ENCODE results near the gene ZCCHC3. TPM values are rescaled to one million over a fixed set of nuclear protein-coding genes. Genes with fewer than 3 reads are reported as not detected.

ZCCHC3 gene
- total and polyA plus RNA-seq, 7 experiments from 2014 or later: 5.6 to 31.9 (median 19.2) TPM

DNA sequence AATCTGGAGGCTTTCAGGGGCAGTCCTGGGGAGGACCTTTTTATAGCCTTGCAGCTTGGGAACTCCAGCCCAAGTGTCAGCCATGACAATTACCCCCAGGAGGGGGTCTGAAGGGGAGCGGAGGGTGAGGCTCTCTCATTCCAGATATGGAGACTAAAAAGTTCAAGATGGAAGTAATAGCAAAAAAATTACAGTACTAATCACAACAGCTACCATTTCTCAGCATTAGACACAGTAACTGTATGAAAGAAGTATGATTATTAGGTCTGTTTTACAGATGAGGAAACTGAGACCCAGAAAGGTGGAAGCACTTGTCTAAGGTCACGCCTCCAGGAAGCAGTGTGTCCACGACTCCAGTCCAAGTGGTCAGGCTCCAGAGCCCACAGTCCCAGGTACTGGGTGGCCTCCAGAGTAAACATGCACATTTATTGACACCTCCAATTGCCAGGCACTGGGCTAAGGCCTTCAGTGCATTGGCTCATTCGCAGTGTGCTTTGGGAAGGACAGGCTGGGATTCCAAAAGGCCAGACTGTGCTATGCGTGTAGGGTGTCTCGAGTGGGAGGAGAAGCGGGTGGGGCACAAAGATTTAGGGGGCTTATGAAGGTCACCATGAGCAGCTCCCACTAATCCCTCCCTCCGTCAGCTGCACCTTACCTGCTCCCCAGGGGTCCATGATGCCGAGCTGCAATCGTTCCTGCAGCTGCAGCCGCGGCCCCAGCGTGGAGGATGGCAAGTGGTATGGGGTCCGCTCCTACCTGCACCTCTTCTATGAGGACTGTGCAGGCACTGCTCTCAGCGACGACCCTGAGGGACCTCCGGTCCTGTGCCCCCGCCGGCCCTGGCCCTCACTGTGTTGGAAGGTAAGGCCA is 51.8 kb downstream of the ZCCHC3 start:
- Histone ChIP-seq H3K4me1 (ENCODE audit: control insufficient read depth in 2 of 2, insufficient read depth in 2 of 2, low read length in 2 of 2) (peaks cover 0 to 4% of the 10 kb centered on the region in 2 donors), H3K36me3 (ENCODE audit: control insufficient read depth in 2 of 3, insufficient read depth in 3 of 3, low read length in 3 of 3) (peaks cover 0 to 7% (median 0%) of the 10 kb centered on the region in 3 experiments), H3K27ac (ENCODE audit: low read depth, low read length) (no peak overlapping the region), H3K4me3 (ENCODE audit: low read length) (no peak overlapping the region), H3K9me3 (ENCODE audit: control insufficient read depth in 2 of 3, low read length in 3 of 3) (no peaks in the 10 kb centered on the region), H3K27me3 (ENCODE audit: control insufficient read depth in 2 of 2, insufficient read depth in 2 of 2, low read length in 2 of 2) (no peaks in the 10 kb centered on the region)
- peaks cover 0 to 17% (median 0%) of the 10 kb centered on the region in 5 donors for H3K27me3 Mint-ChIP-seq
- ChIA-PET CTCF (interaction anchor here (0.6 kb wide), 1 partner anchor 135 kb away, joined by 4 read pairs; no protein-coding TSS in a partner anchor), POLR2A (interaction anchor here (0.6 kb wide), 1 partner anchor 148 kb away, joined by 3 read pairs; no protein-coding TSS in a partner anchor)
- peak overlapping the region in 2 of 9 donors; percentile 51 to 81 for H3K27ac Mint-ChIP-seq
- intact Hi-C loops (cut with micrococcal nuclease): no loop called here
- H3K4me1 Mint-ChIP-seq: peaks cover 13 to 25% (median 15%) of the 10 kb centered on the region in 7 donors
- peaks cover 0 to 1% (median 0%) of the 10 kb centered on the region in 11 donors for H3K9me3 Mint-ChIP-seq
- H3K4me3 Mint-ChIP-seq: peak overlapping the region in 4 of 10 donors; percentile 85 to 98 (median 94)
- no peak for DNase-seq
- H3K36me3 Mint-ChIP-seq: peaks cover 0 to 3% (median 0%) of the 10 kb centered on the region in 5 donors
- ATAC-seq: no peak

Other genes with a start within 250 kb of the ZCCHC3 start
- not detected for gene DEFB125, start 209.9 kb upstream of the ZCCHC3 start, total RNA-seq
- not detected for gene DEFB125, start 209.9 kb upstream of the ZCCHC3 start, polyA plus RNA-seq
- gene DEFB126, start 155.0 kb upstream of the ZCCHC3 start, total RNA-seq: not detected
- not detected for gene DEFB126, start 155.0 kb upstream of the ZCCHC3 start, polyA plus RNA-seq
- not detected for gene DEFB127, start 140.1 kb upstream of the ZCCHC3 start, total RNA-seq
- gene DEFB127, start 140.1 kb upstream of the ZCCHC3 start, polyA plus RNA-seq: not detected
- not detected for gene DEFB128, start 107.9 kb upstream of the ZCCHC3 start, total RNA-seq
- gene DEFB128, start 107.9 kb upstream of the ZCCHC3 start, polyA plus RNA-seq: not detected
- not detected for gene DEFB129, start 70.3 kb upstream of the ZCCHC3 start, total RNA-seq
- gene DEFB129, start 70.3 kb upstream of the ZCCHC3 start, polyA plus RNA-seq: not detected
- not detected for gene DEFB132, start 39.8 kb upstream of the ZCCHC3 start, total RNA-seq
- gene DEFB132, start 39.8 kb upstream of the ZCCHC3 start, polyA plus RNA-seq: not detected
- 1 to 10 TPM; 3.4 to 5.7 (median 4.8) TPM for gene C20orf96, start 6.8 kb upstream of the ZCCHC3 start, total RNA-seq
- gene C20orf96, start 6.8 kb upstream of the ZCCHC3 start, polyA plus RNA-seq: 1 to 10 TPM in 1 of 2 donors, under 1 TPM in 1; 0.86 to 1.1 TPM
- 10 to 100 TPM in 3 of 5 experiments, 1 to 10 TPM in 2; 4.6 to 15.1 (median 12.3) TPM for gene SOX12, start 28.0 kb downstream of the ZCCHC3 start, total RNA-seq
- gene SOX12, start 28.0 kb downstream of the ZCCHC3 start, polyA plus RNA-seq: 1 to 10 TPM in 1 of 2 donors, under 1 TPM in 1; 0.89 to 1.3 TPM
- 1 to 10 TPM in 3 of 5 experiments, under 1 TPM in 2; 0.24 to 2.1 (median 1.3) TPM for gene NRSN2, start 49.5 kb downstream of the ZCCHC3 start, total RNA-seq
- gene NRSN2, start 49.5 kb downstream of the ZCCHC3 start, polyA plus RNA-seq: 1 to 10 TPM; 1.3 to 1.8 TPM
- 10 to 100 TPM in 1 of 5 experiments, 1 to 10 TPM in 4; 2.4 to 27.7 (median 9.4) TPM for gene TRIB3, start 83.2 kb downstream of the ZCCHC3 start, total RNA-seq
- gene TRIB3, start 83.2 kb downstream of the ZCCHC3 start, polyA plus RNA-seq: 10 to 100 TPM; 12.6 to 16.0 TPM
- gene RBCK1, start 110.7 kb downstream of the ZCCHC3 start, total RNA-seq: 100 to 1,000 TPM in 1 of 5 experiments, 10 to 100 TPM in 4; 70.3 to 153 (median 96.9) TPM
- gene RBCK1, start 110.7 kb downstream of the ZCCHC3 start, polyA plus RNA-seq: 10 to 100 TPM; 80.1 to 98.1 TPM
- gene TBC1D20, start 165.0 kb downstream of the ZCCHC3 start, total RNA-seq: 10 to 100 TPM; 26.3 to 45.7 (median 35.4) TPM
- 10 to 100 TPM; 19.9 to 24.3 TPM for gene TBC1D20, start 165.0 kb downstream of the ZCCHC3 start, polyA plus RNA-seq
- gene CSNK2A1, start 246.2 kb downstream of the ZCCHC3 start, total RNA-seq: 100 to 1,000 TPM in 1 of 5 experiments, 10 to 100 TPM in 4; 69.7 to 117 (median 90.8) TPM
- gene CSNK2A1, start 246.2 kb downstream of the ZCCHC3 start, polyA plus RNA-seq: 10 to 100 TPM; 47.3 to 47.8 TPM

Data from naive thymus-derived CD4-positive, alpha-beta T cell (primary cell).